HepG2 (cell line): ENCODE data around the gene DNAJC5. TPM values are rescaled to one million over a fixed set of nuclear protein-coding genes. Genes with fewer than 3 reads are reported as not detected.

Experiments
- BORCS8-MEF2B ChIP-seq: sonication (generic); formaldehyde crosslinking; IDR thresholded peaks from 2 replicates; pipeline ENCODE4 v1.8.0; 2022; ENCODE audit warnings: mild to moderate bottlenecking, missing genetic modification reagents
- CEBPG ChIP-seq: IDR thresholded peaks from 2 replicates; pipeline ENCODE4 v1.6.1; 2016
- EHMT2 ChIP-seq: fragments of 200-600 bp; sonication (generic); IDR thresholded peaks from 2 replicates; pipeline ENCODE4 v1.7.0; 2017; ENCODE audit warnings: antibody characterized with exemption, low read depth, low read length, borderline replicate concordance
- GFI1 ChIP-seq: sonication (generic); formaldehyde crosslinking; IDR thresholded peaks from 2 replicates; pipeline ENCODE4 v1.5.0; 2020; ENCODE audit warnings: missing genetic modification reagents, mild to moderate bottlenecking, borderline replicate concordance
- HHEX ChIP-seq: IDR thresholded peaks from 2 replicates; pipeline ENCODE4 v1.6.1; 2016; ENCODE audit warnings: control low read depth
- NFATC3 ChIP-seq: sonication (generic); formaldehyde crosslinking; IDR thresholded peaks from 2 replicates; pipeline ENCODE4 v1.5.1; 2020; ENCODE audit warnings: mild to moderate bottlenecking, missing genetic modification reagents
- POLR2AphosphoS5 ChIP-seq: IDR thresholded peaks from 2 replicates; pipeline ENCODE4 v1.6.1; 2012; ENCODE audit warnings: low read depth, low read length
- REPIN1 ChIP-seq: sonication (generic); formaldehyde crosslinking; IDR thresholded peaks from 2 replicates; pipeline ENCODE4 v1.8.0; 2022; ENCODE audit warnings: missing genetic modification reagents, low read depth, mild to moderate bottlenecking, borderline replicate concordance
- RXRA ChIP-seq: sonication (generic); formaldehyde crosslinking; IDR thresholded peaks from 2 replicates; pipeline ENCODE4 v1.5.1; 2020; ENCODE audit warnings: missing genetic modification reagents
- SATB2 ChIP-seq: sonication (generic); formaldehyde crosslinking; IDR thresholded peaks from 2 replicates; pipeline ENCODE4 v1.5.0; 2020; ENCODE audit warnings: missing genetic modification reagents
- SNAPC5 ChIP-seq: sonication (generic); formaldehyde crosslinking; IDR thresholded peaks from 2 replicates; pipeline ENCODE4 v1.8.1; 2023; ENCODE audit warnings: mild to moderate bottlenecking, missing genetic modification reagents, borderline replicate concordance
- WIZ ChIP-seq: sonication (generic); formaldehyde crosslinking; IDR thresholded peaks from 2 replicates; pipeline ENCODE4 v1.5.1; 2020; ENCODE audit warnings: mild to moderate bottlenecking, missing genetic modification reagents
- XRCC5 ChIP-seq: fragments of 200-400 bp; formaldehyde crosslinking; optimal IDR thresholded peaks from 2 replicates; pipeline ENCODE3; 2017; ENCODE audit warnings: mild to moderate bottlenecking, low read length
- YY1 ChIP-seq: IDR thresholded peaks from 2 replicates; pipeline ENCODE4 v1.6.1; 2011; ENCODE audit warnings: low read length, low read depth, moderate library complexity, mild to moderate bottlenecking; ENCODE audit not compliant: insufficient read depth, insufficient replicate concordance
- ZNF337 ChIP-seq: sonication (generic); formaldehyde crosslinking; IDR thresholded peaks from 2 replicates; pipeline ENCODE4 v1.5.1; 2020; ENCODE audit warnings: missing genetic modification reagents, low read depth, mild to moderate bottlenecking, borderline replicate concordance
- ZNF431 ChIP-seq: sonication (generic); formaldehyde crosslinking; IDR thresholded peaks from 2 replicates; pipeline ENCODE4 v1.9.0; 2022; ENCODE audit warnings: missing genetic modification reagents, low read depth, mild to moderate bottlenecking, borderline replicate concordance
- ZNF839 ChIP-seq: sonication (generic); formaldehyde crosslinking; IDR thresholded peaks from 2 replicates; pipeline ENCODE4 v1.4.0; 2020; ENCODE audit warnings: missing genetic modification reagents, mild to moderate bottlenecking, borderline replicate concordance
- polyA plus RNA-seq, 8 experiments: library from polyadenylated mRNA; depleted of rRNA in 3 of 8; stranded (reverse) in 7 of 8; unstranded in 1 of 8; fragments of >200 nt; fragmentation: Illumina TruSeq in 4 of 8; extraction: Trizol in 4 of 8; gene quantifications; 2 replicates each; pipeline versions ENCODE4 v1.2.1 to v1.2.3, GENCODE V29; 2011 to 2016; ENCODE audit warnings: low read depth in 4 of 8, missing spikeins in 1 of 8, mixed read lengths in 1 of 8; ENCODE audit not compliant: insufficient read depth in 1 of 8
- total RNA-seq, 5 experiments: library from RNA; depleted of rRNA; stranded (reverse); fragments of >200 nt; fragmentation: Illumina TruSeq; extraction: Trizol; gene quantifications; 2 replicates each; pipeline ENCODE4 v1.2.3, GENCODE V29; 2016; ENCODE audit warnings: low read depth in 1 of 5
- TF ChIP-seq, protein P1 (sequence below): IDR thresholded peaks from 2 replicates; pipeline ENCODE4 v1.6.1; 2016
- TF ChIP-seq, protein P2 (sequence below): IDR thresholded peaks from 2 replicates; pipeline ENCODE4 v1.4.0; 2020; ENCODE audit warnings: mild to moderate bottlenecking, missing genetic modification reagents
- TF ChIP-seq, protein P3 (sequence below): sonication (generic); formaldehyde crosslinking; IDR thresholded peaks from 2 replicates; pipeline ENCODE4 v1.4.0; 2020; ENCODE audit warnings: missing genetic modification reagents, borderline replicate concordance

Gene DNAJC5
- total and polyA plus RNA-seq, 2 of the 13 experiments (the other 11 are each of a cell fraction or from before 2014, with no cell fraction given): 42.8 to 64.5 TPM

DNA sequence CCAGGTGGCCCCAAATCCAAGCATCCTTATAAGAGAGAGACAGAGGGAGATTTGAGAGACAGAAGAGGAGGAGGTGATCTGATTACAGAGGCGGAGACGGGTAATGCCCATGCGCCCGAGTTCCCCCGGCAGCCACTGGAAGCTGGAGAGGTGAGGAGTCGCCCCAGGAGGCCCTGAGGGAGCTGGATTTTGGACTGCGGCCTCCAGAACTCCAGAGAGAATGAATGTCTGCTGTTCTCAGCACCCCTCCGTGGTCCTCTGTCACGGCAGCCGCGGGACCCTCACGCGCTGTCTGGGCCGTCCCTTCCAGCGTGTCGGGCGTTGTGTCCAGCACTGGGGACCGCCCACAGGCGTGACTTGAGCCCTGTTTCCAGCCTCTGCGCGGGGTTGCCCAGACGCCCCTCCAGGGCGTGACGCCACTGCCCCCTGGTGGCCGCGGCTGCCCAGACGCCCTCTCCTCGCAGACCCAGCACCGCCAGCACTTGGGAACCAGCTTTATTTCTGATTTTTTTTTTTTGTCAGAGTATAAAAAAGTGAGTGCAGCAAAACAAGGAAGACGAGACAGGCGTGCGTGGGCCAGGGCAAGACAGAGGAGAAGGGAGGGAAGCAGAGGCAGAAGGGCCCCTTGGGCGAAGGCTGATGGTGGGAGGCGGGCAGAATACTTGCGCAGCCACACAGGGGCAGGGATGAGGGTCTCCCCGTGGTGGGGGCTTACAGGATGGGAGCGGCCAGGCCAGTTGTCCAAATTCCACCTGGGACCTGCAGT, 78.9 kb downstream of the DNAJC5 start (continued):
- no peak for TF ChIP-seq NFATC3 (CRISPR knock-in tag)
- TF ChIP-seq ZNF431 (CRISPR knock-in tag): no peak
- TF ChIP-seq, protein P1, sequence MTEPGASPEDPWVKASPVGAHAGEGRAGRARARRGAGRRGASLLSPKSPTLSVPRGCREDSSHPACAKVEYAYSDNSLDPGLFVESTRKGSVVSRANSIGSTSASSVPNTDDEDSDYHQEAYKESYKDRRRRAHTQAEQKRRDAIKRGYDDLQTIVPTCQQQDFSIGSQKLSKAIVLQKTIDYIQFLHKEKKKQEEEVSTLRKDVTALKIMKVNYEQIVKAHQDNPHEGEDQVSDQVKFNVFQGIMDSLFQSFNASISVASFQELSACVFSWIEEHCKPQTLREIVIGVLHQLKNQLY (CRISPR knock-in tag): no peak
- TF ChIP-seq RXRA (CRISPR knock-in tag): peak; percentile 79
- TF ChIP-seq POLR2AphosphoS5: peak; percentile 57
- TF ChIP-seq XRCC5: peak; percentile 97
- peak; percentile 97; the same call in 1 of the 2 replicates for TF ChIP-seq REPIN1 (CRISPR knock-in tag)
- TF ChIP-seq BORCS8-MEF2B (CRISPR knock-in tag): peak; percentile 90
- no peak for TF ChIP-seq EHMT2
- peak; percentile 83 for TF ChIP-seq YY1
- no peak for TF ChIP-seq SATB2 (CRISPR knock-in tag)
- TF ChIP-seq SNAPC5 (CRISPR knock-in tag): no peak; the same call in 1 of the 2 replicates
- TF ChIP-seq HHEX (CRISPR knock-in tag): no peak
- TF ChIP-seq, protein P2, sequence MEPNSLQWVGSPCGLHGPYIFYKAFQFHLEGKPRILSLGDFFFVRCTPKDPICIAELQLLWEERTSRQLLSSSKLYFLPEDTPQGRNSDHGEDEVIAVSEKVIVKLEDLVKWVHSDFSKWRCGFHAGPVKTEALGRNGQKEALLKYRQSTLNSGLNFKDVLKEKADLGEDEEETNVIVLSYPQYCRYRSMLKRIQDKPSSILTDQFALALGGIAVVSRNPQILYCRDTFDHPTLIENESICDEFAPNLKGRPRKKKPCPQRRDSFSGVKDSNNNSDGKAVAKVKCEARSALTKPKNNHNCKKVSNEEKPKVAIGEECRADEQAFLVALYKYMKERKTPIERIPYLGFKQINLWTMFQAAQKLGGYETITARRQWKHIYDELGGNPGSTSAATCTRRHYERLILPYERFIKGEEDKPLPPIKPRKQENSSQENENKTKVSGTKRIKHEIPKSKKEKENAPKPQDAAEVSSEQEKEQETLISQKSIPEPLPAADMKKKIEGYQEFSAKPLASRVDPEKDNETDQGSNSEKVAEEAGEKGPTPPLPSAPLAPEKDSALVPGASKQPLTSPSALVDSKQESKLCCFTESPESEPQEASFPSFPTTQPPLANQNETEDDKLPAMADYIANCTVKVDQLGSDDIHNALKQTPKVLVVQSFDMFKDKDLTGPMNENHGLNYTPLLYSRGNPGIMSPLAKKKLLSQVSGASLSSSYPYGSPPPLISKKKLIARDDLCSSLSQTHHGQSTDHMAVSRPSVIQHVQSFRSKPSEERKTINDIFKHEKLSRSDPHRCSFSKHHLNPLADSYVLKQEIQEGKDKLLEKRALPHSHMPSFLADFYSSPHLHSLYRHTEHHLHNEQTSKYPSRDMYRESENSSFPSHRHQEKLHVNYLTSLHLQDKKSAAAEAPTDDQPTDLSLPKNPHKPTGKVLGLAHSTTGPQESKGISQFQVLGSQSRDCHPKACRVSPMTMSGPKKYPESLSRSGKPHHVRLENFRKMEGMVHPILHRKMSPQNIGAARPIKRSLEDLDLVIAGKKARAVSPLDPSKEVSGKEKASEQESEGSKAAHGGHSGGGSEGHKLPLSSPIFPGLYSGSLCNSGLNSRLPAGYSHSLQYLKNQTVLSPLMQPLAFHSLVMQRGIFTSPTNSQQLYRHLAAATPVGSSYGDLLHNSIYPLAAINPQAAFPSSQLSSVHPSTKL (CRISPR knock-in tag): peak; percentile 80
- TF ChIP-seq CEBPG (CRISPR knock-in tag): peak; percentile 32; the same call in 1 of the 2 replicates
- peak; percentile 87; the same call in 1 of the 2 replicates for TF ChIP-seq ZNF839
- TF ChIP-seq, protein P3, sequence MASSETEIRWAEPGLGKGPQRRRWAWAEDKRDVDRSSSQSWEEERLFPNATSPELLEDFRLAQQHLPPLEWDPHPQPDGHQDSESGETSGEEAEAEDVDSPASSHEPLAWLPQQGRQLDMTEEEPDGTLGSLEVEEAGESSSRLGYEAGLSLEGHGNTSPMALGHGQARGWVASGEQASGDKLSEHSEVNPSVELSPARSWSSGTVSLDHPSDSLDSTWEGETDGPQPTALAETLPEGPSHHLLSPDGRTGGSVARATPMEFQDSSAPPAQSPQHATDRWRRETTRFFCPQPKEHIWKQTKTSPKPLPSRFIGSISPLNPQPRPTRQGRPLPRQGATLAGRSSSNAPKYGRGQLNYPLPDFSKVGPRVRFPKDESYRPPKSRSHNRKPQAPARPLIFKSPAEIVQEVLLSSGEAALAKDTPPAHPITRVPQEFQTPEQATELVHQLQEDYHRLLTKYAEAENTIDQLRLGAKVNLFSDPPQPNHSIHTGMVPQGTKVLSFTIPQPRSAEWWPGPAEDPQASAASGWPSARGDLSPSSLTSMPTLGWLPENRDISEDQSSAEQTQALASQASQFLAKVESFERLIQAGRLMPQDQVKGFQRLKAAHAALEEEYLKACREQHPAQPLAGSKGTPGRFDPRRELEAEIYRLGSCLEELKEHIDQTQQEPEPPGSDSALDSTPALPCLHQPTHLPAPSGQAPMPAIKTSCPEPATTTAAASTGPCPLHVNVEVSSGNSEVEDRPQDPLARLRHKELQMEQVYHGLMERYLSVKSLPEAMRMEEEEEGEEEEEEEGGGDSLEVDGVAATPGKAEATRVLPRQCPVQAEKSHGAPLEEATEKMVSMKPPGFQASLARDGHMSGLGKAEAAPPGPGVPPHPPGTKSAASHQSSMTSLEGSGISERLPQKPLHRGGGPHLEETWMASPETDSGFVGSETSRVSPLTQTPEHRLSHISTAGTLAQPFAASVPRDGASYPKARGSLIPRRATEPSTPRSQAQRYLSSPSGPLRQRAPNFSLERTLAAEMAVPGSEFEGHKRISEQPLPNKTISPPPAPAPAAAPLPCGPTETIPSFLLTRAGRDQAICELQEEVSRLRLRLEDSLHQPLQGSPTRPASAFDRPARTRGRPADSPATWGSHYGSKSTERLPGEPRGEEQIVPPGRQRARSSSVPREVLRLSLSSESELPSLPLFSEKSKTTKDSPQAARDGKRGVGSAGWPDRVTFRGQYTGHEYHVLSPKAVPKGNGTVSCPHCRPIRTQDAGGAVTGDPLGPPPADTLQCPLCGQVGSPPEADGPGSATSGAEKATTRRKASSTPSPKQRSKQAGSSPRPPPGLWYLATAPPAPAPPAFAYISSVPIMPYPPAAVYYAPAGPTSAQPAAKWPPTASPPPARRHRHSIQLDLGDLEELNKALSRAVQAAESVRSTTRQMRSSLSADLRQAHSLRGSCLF: peak; percentile 82; the same call in 1 of the 2 replicates
- peak; percentile 66 for TF ChIP-seq GFI1 (CRISPR knock-in tag)
- no peak for TF ChIP-seq ZNF337 (CRISPR knock-in tag)
- TF ChIP-seq WIZ (CRISPR knock-in tag): 0 out of 2 replicates have a peak, but pooled peaks have one; percentile 47
